HG02973 (cell line): ENCODE data around the gene KREMEN1.

Source experiments
- ATAC-seq: cut with Tn5 transposase; IDR thresholded peaks from one replicate; pipeline ENCODE4 v1.9.1; 2021; ENCODE audit warnings: moderate library complexity; ENCODE audit not compliant: unreplicated experiment

Gene KREMEN1

GRCh38 chr22:29048822-29049654, 23.8 kb upstream of the KREMEN1 start:
- no peak for ATAC-seq

DNA sequence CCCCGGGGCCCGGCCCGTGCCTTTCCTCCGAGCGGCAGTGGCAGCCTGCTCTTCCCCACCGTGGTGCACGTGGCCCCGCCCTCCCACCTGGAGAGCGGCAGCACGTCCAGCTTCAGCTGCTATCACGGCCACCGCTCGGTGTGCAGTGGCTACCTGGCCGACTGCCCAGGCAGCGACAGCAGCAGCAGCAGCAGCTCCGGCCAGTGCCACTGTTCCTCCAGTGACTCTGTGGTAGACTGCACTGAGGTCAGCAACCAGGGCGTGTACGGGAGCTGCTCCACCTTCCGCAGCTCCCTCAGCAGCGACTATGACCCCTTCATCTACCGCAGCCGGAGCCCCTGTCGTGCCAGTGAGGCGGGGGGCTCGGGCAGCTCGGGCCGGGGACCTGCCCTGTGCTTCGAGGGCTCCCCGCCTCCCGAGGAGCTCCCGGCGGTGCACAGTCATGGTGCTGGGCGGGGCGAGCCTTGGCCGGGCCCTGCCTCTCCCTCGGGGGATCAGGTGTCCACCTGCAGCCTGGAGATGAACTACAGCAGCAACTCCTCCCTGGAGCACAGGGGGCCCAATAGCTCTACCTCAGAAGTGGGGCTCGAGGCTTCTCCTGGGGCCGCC, 23.1 kb upstream of the KREMEN1 start:
- ATAC-seq: no peak

GRCh38 chr22:29050457-29050856, 22.4 kb upstream of the KREMEN1 start:
- ATAC-seq: no peak

GRCh38 chr22:29053048-29053702, 19.7 kb upstream of the KREMEN1 start:
- no peak for ATAC-seq

DNA sequence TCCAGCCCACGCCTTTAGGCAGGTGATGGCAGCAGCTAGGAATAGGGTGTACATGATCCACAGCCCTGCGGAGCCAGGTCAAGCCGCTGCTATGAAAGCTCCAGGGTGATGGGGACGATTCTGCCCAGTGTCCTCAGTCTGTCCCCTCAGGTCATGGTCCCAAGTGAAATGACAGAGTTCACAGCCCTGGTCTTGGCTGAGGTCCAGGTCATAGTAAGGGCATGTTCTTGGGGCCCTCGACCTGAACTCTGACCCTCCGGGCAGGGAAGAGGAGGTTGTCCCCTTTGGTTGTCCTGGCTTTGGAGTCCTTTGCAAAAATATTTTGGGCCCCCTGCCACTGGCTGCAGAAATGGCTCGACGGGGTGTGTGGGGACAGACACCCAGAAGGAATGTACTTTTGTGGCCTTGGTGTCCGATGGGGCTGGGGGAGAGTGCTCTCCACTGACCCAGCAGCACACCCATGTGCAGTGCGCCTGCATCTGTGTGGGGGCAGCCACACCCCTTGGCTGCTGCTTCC, 18.5 kb upstream of the KREMEN1 start:
- no peak for ATAC-seq

- no peak for ATAC-seq
Observed at GRCh38 chr22:29055192-29055830, 17.5 kb upstream of the KREMEN1 start.

DNA sequence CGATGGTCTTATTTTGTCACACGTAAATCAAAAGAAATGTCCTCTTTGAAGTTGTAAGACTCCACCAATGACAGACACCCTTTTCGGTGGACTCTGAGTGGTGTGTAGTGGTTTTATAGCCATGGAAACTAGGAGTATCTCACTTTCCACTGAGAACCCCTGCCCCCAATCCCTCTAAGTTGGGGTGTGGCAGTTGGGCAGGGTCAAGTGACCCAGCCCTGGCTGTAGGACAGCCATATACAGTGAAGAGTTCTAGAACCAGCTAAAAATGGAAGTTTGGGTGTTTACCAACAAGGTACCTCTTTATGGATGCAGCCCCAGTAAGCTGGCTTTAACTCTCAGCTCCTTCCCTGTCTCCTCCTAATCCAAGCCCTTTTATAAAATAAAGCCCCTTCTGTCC, 16.4 kb upstream of the KREMEN1 start:
- ATAC-seq: no peak

DNA sequence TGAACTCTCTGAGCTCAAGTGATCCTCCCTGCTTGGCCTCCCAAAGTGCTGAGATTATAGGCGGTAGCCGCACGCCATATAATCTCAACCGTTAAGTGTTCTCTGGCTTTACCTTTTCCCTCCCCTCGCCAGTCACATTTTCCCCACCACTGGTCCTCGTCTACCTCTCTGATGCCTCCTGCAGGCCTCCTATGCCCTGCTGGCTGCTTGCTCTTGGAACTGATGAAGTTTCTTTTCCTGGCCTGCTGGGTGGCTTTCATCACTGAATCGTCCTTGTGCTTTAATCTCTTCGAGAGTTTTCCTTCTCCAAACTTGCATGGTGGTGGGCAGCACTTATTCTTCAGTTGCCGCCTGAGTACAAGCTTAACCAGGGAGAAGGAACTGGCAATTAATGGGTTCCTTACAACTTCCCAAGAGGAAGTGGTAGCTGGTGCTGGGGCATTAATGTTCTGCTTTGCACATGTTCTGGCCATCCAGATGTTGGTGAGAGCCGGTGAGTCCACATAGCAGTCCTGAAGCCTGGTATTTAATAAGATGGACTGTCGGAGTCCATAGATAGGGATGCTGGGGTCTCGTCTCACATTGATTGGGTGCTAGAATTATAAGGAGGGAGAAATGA, 12.5 kb upstream of the KREMEN1 start:
- no peak for ATAC-seq

DNA sequence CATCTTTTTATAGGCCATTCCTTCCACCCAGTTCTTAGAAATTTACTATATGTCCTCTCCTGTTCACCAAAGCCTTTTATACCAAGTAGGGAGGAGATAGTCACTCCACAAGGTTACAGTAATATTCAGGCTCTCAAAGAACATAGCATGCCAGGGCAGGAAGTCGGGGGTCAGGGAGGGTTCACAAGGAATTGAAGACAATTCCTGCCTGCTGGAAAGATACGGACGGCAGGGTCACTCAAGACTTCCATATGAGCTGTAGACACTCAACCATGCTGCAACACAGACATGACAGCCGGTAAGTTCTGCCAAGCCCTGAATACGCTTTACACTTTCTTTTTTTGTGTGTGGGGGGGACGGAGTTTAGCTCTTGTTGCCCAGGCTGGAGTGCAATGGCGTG, 11.9 kb upstream of the KREMEN1 start:
- ATAC-seq: no peak

DNA sequence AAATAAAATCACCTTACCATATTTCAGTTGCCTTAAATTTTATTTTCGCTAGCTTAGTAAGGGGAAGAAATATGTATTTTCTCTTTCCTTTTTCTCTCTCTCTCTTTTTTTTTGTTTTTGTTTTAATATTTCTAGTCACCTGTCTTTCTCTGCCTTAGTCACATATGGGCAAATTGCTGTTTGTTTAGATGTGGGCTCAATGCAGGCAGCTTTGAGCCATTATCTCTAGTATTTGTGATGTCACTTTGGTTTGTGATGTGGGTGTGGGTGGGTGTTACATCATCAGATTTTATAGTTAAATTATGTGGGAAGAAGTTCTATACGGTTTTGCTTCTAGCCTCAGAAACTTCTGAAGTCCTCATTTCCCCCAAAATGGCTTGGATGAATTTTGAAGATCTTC, 11.1 kb upstream of the KREMEN1 start, which contains the start of gene C22orf31:
Gene C22orf31, minus strand, starts transcription at position 59 of the 400 bp plus-strand sequence. Its CDS starts 39 bp downstream, at position 20.
- no peak for ATAC-seq

DNA sequence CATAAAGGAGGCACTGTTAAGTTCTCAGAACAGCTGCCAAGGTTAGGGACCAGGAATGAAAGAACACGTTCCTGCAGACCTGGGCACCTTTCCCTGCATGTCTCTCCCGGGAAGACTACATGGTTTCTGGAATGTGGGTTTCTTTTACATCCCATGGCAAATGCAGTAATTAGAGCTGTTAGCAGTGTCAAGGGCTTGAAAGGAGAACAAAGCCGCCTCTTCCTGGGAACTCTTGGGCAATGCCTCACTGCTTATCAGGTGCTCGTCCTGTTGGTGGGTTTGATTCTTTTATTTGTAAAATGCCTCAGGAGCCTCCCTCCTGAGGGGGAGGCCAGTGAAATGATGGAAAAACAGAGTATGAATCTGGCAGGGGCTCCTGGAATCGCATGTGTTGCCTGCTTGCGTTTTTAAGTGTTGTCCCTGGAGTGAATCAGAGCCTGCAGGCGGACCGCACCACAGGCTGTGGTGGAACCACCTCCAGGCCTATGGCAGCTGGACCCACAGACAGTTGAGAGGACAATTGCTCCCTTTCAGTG, 10.5 kb upstream of the KREMEN1 start:
- ATAC-seq: no peak

DNA sequence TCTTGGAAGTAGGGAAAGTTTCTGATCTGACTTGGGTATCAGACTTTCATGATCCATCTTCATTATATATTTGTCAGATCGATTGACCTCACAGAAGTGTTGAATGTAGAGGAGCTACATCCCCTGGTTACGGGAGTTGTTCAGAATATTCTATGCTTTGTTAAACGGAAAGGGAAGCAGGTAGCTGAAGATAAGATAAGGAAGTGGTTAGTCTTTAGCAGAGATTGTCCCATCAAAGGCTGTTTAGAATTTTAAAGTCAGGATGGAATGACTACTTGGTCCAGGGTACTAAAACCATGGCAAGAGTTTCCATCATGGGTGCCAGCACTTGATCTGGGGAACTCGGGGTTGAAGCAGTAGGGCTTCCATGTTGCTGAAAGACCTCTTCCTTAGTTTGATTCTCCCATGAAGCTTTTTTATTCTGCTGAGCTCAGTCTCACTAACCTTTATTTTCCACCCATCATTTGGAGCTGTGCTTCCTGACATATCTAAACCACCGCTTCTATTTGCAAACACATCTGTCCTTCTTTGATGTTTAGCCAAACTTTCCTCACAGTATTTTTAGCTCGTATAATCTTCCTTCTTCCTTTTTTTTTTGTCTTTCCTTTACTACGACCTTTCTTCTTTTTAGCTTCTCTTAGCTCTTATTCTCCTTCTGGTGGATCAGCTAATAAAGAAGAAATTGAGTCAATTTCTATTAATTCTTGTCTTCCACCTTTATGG, 7.2 kb upstream of the KREMEN1 start:
- ATAC-seq: no peak

GRCh38 chr22:29069463-29069862, 3.4 kb upstream of the KREMEN1 start:
- ATAC-seq: no peak

DNA sequence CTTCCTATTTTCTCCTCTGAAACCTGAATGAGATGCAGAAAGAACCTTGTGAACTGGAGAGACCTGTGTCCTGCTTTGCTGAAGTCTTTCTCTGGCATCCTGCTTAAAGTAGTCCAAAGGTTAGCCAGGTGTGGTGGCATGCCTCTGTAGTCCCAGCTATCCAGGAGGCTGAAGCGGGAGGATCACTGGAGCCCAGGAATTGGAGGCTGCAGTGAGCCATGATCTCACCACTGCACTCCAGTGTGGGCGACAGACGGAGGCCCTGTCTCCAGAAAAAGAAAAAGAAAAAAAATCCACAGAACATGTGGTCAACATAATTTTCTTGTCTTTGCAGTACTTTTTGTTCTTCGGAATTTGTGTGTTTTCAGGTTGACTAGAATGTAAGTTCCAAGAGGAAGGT, 2.3 kb upstream of the KREMEN1 start:
- ATAC-seq: no peak

DNA sequence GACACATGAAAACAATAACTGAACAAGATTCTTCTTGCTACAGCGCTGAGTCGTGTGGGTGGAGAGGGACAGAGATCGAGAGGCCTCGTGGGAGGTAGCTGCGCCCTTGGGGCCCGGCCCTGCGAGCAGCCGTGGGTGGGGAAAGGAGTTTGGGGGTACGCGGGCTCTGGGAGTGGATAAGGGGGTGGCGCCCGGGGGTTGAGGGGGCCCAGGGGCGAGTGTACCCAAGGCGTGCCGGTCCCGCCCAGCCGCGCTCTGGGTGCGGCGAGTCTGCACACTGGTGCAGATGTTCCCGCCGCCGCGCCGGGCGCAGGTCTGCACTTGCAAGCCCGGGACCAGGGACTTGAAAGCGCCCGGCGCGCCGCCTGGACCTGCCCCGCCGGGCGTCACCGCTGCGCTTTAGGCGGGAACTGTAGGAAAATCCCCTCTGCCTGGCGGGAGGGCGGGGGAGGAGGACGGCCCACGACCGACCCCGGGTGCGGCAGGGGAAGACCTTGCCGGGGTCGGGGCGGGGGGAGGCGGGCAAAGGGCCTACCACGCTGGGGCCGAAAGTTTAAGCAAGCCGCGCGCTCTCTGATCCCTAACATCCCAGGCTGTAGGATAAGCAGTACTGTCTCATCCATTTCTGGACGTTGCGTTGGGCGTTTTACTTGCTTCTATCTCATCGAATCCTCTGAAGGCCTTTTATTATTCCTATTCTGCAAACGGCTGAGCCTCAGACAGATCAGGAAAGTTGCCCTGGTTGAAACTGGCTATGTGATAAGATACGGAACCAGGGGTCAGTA, 1.4 kb upstream of the KREMEN1 start:
- no peak for ATAC-seq

DNA sequence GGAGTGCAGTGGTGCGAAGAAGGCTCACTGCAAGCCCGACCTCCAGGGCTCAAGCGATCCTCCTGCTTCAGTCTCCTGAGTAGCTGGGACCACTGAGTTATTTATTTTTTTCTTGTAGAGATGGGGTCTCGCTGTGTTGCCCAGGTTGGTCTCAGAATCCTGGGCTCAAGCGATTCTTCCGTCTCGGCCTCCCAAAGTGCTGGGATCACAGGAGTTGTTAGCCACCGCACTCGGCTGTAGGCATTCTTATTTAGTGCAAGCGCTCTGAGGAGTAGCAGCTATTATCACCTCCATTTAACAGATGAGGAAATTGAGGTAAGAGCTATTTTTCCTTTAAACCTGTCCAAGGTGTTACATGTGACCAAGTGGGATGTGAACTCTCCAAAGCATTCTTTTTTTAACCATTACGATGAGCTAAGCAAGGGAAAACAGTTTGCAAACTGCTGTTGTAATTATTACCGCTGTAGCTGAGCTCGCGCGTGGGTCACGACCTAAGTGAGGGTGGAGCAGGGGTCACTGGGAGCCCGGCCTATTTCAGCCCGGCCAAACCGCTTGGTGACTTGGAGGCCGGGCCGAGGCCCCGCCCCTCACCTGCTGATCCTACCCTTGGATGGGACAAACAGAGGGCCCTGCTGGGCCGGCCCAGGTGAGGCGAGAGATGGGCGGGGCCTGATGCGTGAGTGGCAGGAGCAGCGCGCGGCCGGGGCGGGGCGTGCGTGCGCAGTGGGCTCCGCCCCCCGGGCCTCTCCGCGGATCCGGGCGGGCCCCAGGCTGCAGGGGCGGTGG, 449 bp upstream of the KREMEN1 start:
- peak; percentile 86 for ATAC-seq

DNA sequence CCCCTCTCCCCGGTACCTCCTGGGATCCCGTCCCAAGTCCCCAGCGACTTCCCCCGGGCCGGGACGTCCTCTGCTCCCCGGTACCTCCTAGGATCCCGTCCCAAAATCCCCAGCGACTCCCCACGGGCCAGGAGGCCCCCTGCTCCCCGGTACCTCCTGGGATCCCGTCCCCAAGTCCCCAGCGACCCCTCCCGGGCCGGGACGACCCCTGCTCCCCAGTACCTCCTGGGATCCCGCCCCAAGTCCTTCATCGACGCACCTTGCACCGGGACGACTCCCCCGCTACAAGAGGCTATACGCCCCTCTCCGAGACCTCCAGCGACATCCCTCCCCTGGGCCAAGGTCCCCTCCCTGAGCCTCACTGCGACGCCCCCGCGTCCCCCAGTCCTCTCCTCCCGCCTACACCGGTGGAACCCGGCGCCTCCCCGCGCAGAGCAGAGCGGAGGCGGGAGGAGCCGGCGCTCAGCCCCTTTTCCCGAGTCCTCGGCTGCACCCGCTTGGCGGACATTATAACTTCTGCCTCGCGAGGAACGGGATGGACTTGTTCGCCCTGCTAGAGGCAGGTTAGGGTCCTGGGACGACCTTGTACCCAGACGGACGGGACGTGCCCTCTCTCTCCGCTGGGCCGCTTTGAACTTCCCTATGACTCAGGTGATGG, 912 bp downstream of the KREMEN1 start:
- no peak for ATAC-seq

DNA sequence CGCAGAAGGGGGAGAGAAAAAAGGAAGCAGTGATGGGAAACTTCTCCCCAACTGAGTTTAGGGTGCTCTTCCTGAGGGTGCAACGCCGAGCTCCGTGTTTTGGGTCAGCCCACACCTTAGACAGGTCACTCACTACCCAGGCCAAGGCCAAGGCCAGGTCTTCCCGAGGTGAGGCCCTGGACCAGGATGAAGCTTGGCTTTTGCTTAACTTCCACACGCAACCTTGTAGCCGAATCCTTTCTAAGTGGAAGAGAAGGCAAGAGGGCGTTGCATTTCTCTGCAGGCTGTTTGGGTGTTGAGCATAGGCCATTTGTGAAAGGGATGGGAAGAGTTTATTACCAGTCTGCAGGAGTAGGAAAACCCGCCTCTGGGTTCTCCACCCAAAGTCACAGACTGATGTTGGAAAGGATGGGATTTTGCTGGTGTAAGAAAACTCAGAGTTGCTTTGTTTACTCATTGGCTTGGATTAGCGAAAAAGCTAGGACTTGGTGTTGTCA, 1.5 kb downstream of the KREMEN1 start:
- ATAC-seq: no peak
